ENCODE data around the gene SULT1C2. TPM values are rescaled to one million over a fixed set of nuclear protein-coding genes. Genes with fewer than 3 reads are reported as not detected.

The SULT1C2 gene
- not detected for total RNA-seq

DNA sequence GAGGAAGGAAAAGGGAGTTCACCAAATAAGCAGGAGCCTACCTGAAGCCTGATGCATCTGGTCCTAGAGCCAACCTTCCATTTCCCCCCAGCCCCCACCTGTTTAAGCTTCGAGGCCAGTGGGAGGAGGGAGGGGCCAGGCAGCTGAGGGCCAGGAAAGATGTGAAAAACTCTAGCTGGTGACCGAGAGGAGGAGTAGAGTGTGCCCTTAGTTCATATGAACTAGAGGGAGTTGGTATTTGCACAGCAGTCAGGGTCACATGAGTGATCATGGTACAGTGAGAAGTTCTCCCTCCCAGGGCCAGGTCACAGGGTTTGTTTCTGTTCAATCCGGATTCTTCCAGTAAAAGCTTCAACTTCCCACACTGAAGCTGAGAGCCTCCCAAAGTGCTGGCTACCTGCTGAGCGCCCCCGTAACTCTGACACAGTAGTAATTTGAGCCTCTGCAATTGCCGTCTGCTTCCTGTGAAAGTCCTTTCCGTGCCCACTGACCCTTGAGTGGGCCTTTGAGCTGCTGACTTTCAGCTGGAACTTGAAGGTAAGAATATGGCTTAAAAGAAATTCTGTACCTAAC lies at the start of gene SULT1C2:
Gene SULT1C2, plus strand, starts transcription at position 362 of the 573 bp plus-strand sequence. CDS start 4,773 bp downstream, outside the sequence.
- H3K36me3 ChIP-seq: no peaks in the 10 kb centered on the region
- H3K4me1 ChIP-seq: no peaks in the 10 kb centered on the region
- H3K27ac ChIP-seq: no peak within 1 kb of the TSS
- no peak within 1 kb of the TSS for H3K4me3 ChIP-seq
- no peaks in the 10 kb centered on the region for H3K9me3 ChIP-seq
- WGBS: 45% methylated on average over 7 of the region's 7 CpGs
- DNase-seq (ENCODE audit: low spot score in 2 of 2): no peak
- peaks cover 4% of the 10 kb centered on the region for H3K27me3 ChIP-seq
- TF ChIP-seq, protein P1, sequence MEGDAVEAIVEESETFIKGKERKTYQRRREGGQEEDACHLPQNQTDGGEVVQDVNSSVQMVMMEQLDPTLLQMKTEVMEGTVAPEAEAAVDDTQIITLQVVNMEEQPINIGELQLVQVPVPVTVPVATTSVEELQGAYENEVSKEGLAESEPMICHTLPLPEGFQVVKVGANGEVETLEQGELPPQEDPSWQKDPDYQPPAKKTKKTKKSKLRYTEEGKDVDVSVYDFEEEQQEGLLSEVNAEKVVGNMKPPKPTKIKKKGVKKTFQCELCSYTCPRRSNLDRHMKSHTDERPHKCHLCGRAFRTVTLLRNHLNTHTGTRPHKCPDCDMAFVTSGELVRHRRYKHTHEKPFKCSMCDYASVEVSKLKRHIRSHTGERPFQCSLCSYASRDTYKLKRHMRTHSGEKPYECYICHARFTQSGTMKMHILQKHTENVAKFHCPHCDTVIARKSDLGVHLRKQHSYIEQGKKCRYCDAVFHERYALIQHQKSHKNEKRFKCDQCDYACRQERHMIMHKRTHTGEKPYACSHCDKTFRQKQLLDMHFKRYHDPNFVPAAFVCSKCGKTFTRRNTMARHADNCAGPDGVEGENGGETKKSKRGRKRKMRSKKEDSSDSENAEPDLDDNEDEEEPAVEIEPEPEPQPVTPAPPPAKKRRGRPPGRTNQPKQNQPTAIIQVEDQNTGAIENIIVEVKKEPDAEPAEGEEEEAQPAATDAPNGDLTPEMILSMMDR (IDR thresholded peaks at IDR 0.05): no peak
- TF ChIP-seq POLR2AphosphoS5 (IDR thresholded peaks at IDR 0.05) (no peak), POLR2A (IDR thresholded peaks at IDR 0.05) (no peak), EP300 (IDR thresholded peaks at IDR 0.05) (no peak)

DNA sequence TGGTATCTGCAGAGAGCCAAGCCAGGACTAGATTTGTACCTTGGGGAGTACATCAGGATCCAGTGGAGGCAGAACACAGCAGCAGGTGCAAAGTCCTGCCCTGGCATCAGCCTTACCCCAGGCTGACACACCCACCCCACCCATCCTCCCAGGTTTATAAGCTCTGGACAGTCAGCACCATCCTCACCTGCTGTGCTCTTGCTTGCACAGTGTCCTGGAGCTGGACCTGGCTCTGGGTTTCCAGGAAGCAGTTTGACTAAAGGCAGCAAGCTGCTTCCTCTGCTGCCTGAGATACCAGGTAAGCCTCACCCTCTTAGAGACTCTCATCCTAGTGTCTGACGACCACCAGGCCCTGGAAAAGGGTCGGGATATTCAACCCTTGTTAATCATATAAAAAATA lies 48.9 kb upstream of the SULT1C2 start, which contains the start of gene SULT1C3:
Gene SULT1C3, plus strand, starts transcription at position 183 of the 400 bp plus-strand sequence. CDS start 7,227 bp downstream, outside the sequence.
- no peak for DNase-seq (ENCODE audit: low spot score in 2 of 2)
- Histone ChIP-seq H3K9me3 (peaks cover 4% of the 10 kb centered on the region), H3K36me3 (no peaks in the 10 kb centered on the region), H3K4me1 (no peaks in the 10 kb centered on the region), H3K4me3 (no peak within 1 kb of the TSS), H3K27ac (no peak within 1 kb of the TSS), H3K27me3 (no peaks in the 10 kb centered on the region)
- TF ChIP-seq, protein P1 (IDR thresholded peaks at IDR 0.05): no peak
- TF ChIP-seq EP300 (IDR thresholded peaks at IDR 0.05) (no peak), POLR2AphosphoS5 (IDR thresholded peaks at IDR 0.05) (no peak), POLR2A (IDR thresholded peaks at IDR 0.05) (no peak)
- 38% methylated on average over 1 of the region's 2 CpGs for WGBS

DNA sequence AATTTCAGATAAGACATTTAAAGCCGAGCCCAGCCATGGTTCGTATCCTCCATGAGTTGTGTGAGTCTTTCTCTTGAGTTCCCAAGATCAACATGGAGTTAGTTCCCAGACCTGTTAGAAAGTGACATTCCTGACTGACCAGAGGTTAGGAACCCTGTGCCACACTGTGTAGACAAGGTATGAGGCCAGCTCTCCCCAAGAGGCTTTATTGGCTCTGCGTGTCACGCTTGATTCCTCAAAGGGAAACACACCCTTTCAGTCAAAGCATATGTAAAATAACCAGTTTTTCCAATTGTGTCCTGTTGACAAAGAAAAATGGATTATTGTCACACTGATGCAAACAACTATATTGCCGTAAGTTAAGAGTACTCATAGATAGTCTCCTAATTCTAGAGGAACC lies 47.7 kb upstream of the SULT1C2 start:
- H3K27me3 ChIP-seq: no peaks in the 10 kb centered on the region
- TF ChIP-seq EP300 (IDR thresholded peaks at IDR 0.05): no peak
- TF ChIP-seq, protein P1 (IDR thresholded peaks at IDR 0.05): no peak
- no peak overlapping the region for H3K4me3 ChIP-seq
- 91% methylated on average over 5 of the region's 5 CpGs for WGBS
- no peak overlapping the region for H3K27ac ChIP-seq
- DNase-seq (ENCODE audit: low spot score in 2 of 2): no peak
- H3K4me1 ChIP-seq: no peaks in the 10 kb centered on the region
- peaks cover 4% of the 10 kb centered on the region for H3K9me3 ChIP-seq
- H3K36me3 ChIP-seq: no peaks in the 10 kb centered on the region

DNA sequence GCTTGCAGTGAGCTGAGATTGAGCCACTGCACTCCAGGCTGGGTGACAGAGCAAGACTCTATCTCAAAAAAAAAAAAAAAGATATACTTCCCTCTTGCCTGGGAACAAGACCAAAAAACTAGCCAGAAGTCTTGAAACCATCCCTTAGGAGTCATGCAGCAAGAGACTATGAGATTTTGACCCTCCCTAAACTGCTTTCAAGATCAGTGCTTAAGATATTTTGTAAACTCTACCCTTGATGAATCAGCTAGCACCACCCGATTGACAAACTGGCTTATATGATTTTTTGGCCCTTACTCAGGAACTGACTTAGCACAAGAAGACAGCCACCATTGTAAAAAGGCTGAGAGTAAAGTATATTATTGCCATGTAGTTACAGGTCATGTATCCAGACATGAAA lies 45.1 kb upstream of the SULT1C2 start:
- 29% methylated on average over 1 of the region's 1 CpG for WGBS
- Histone ChIP-seq H3K4me1 (no peaks in the 10 kb centered on the region), H3K9me3 (no peaks in the 10 kb centered on the region), H3K4me3 (no peak overlapping the region), H3K27ac (no peak overlapping the region), H3K27me3 (no peaks in the 10 kb centered on the region), H3K36me3 (no peaks in the 10 kb centered on the region)
- TF ChIP-seq POLR2A (IDR thresholded peaks at IDR 0.05) (no peak), EP300 (IDR thresholded peaks at IDR 0.05) (no peak), POLR2AphosphoS5 (IDR thresholded peaks at IDR 0.05) (no peak)
- TF ChIP-seq, protein P1 (IDR thresholded peaks at IDR 0.05): no peak
- DNase-seq (ENCODE audit: low spot score in 2 of 2): no peak

DNA sequence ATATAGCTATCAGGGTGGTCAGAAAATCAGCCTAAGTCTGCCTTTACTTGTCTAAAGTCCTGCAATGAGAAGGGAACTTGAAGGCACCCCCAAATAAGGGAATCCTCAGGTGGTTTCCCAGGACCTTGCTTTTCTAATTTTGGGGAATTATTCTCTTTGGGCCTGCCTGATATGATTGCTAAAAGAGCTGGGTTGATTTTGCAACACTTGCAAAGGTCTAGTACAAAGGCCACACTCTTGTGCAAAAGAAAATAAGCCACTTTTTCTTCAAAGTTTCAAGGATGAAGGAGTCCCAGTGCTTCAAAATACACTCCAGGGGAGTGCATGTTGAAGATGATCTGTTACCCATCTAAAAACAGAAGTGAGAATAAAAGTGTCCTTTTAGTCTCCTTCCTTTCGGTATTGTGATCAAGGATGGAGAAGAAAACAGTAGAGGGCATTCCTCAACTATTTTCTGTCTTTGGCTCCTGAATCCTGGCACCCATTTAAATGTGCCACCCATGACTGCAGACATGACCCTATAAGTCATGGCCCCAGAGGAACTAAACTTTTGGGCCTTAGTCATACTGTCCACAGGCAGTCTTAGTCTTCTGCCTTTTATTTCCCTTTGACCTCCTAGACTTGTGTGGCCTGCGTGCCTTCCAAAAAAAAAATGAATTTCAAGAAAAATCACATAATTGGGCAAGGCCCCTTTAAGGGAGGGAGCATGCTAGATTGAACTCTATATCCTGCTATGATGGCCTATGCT lies 43.9 kb upstream of the SULT1C2 start:
- H3K9me3 ChIP-seq: no peaks in the 10 kb centered on the region
- H3K27ac ChIP-seq: no peak overlapping the region
- H3K27me3 ChIP-seq: no peaks in the 10 kb centered on the region
- no peak overlapping the region for H3K4me3 ChIP-seq
- H3K36me3 ChIP-seq: no peaks in the 10 kb centered on the region
- WGBS: 78% methylated on average over 2 of the region's 2 CpGs
- no peak for TF ChIP-seq EP300 (IDR thresholded peaks at IDR 0.05)
- TF ChIP-seq POLR2A (IDR thresholded peaks at IDR 0.05): no peak
- TF ChIP-seq POLR2AphosphoS5 (IDR thresholded peaks at IDR 0.05): no peak
- TF ChIP-seq, protein P1 (IDR thresholded peaks at IDR 0.05): no peak
- DNase-seq (ENCODE audit: low spot score in 2 of 2): no peak
- H3K4me1 ChIP-seq: no peaks in the 10 kb centered on the region
